ENCODE measurements around the gene LGALS3BP.
"Not testable (repeated sequence)": the region's sequence is repeated elsewhere in the genome, so short reads cannot be mapped to it uniquely, and the experiment has no call there.

Gene LGALS3BP

DNA sequence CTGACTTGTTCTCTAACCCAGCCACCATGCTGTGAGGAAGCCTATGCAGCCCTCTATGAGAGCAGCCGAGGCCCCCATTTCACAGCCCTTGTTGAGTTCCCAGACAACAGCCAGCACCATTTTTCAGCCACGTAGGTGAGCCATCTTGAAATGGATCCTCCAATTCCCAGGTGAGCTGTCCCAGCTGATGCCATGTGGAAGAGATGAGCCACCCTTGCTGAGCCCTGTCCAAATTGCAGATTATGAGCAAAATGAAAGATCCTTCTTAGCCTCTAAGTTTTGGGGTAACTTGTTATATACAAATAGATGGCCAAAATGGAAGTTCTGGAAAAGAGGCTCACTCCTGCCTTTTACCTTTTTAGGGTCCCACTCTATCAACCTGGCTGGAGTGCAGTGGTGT is 28.9 kb downstream of the LGALS3BP start:
- Histone ChIP-seq H3K4me3 (ENCODE audit: low read depth, low read length) (no peak overlapping the region), H3K27me3 (replicated peaks) (no peaks in the 10 kb centered on the region), H3K36me3 (replicated peaks) (no peaks in the 10 kb centered on the region), H3K27ac (no peak overlapping the region)
- no peak for DNase-seq
- in situ Hi-C loops (cut with HindIII; ENCODE audit: low pct_ligation_motif_present, low sequenced_read_pairs), result no loop called here
- TF ChIP-seq, protein P1, sequence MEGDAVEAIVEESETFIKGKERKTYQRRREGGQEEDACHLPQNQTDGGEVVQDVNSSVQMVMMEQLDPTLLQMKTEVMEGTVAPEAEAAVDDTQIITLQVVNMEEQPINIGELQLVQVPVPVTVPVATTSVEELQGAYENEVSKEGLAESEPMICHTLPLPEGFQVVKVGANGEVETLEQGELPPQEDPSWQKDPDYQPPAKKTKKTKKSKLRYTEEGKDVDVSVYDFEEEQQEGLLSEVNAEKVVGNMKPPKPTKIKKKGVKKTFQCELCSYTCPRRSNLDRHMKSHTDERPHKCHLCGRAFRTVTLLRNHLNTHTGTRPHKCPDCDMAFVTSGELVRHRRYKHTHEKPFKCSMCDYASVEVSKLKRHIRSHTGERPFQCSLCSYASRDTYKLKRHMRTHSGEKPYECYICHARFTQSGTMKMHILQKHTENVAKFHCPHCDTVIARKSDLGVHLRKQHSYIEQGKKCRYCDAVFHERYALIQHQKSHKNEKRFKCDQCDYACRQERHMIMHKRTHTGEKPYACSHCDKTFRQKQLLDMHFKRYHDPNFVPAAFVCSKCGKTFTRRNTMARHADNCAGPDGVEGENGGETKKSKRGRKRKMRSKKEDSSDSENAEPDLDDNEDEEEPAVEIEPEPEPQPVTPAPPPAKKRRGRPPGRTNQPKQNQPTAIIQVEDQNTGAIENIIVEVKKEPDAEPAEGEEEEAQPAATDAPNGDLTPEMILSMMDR (IDR thresholded peaks at IDR 0.05; ENCODE audit: low read depth, low read length, missing control alignments), result no peak

DNA sequence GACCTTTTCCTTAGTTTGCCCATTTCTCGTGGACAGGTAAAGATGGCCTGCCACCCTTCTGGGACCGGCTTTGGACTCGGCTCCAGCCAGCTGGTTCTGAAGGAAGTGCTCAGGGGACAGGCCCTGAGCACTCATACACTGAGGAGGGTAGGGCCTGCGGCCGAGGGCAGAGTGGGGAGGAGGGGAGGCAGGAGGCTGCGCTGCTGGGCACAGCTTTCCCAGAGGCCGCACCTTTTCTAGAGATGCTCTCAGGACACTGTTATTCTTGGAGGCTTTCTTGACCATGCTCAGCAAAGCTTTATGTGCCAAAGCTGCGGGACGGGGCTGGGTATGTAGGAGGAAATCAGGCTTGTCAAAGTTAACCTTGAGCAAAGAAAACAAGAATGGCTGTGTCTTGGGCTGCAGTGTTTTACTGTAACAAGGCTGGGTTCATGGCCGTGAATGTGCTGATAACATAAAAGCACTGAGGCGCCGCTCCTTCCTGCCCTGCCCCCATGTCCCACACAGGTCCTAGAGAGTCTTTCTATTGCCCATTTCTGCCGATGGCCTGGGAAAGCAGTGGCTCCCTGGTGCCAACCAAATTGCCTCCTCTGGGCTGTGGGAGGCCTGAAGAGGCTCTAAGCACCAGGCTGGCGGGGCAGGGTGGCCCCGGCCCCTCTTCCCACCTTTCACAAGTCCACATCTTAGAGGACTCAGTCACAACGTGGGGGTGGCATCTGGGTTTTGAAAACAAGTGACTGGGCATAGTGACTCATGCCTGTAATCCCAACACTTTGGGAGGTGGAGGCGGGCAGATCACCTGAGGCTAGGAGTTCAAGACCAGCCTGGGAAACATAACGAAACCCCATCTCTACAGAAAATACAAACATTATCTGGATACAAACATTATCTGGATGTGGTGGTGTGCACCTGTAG is 32.2 kb downstream of the LGALS3BP start:
- TF ChIP-seq, protein P1 (IDR thresholded peaks at IDR 0.05; ENCODE audit: low read depth, low read length, missing control alignments), result no peak
- H3K36me3 ChIP-seq (replicated peaks), result no peaks in the 10 kb centered on the region
- no peak overlapping the region for H3K27ac ChIP-seq
- no peak for DNase-seq
- in situ Hi-C loops (cut with HindIII; ENCODE audit: low pct_ligation_motif_present, low sequenced_read_pairs), result no loop called here
- H3K27me3 ChIP-seq (replicated peaks), result no peaks in the 10 kb centered on the region
- no peak overlapping the region for H3K4me3 ChIP-seq (ENCODE audit: low read depth, low read length)

DNA sequence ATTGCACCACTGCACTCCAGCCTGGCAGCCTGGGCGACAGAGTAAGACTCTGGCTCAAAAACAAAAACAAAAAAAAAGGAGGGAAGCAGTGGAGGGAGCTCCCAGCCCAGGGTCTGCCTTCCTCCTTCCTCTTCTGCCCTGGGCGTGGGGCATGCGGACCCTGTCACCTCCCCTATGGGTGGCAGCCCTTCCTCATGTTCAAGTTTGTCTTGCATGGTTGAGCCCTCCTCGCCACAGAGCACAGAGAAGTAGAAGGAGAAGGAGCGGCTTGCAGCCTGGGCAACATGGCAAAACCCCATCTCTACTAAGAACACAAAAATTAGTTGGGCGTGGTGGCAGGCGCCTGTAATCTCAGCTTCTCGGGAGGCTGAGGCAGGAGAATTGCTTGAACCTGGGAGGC is 33.1 kb downstream of the LGALS3BP start:
- Histone ChIP-seq H3K36me3 (replicated peaks) (no peaks in the 10 kb centered on the region), H3K27me3 (replicated peaks) (no peaks in the 10 kb centered on the region), H3K27ac (no peak overlapping the region), H3K4me3 (ENCODE audit: low read depth, low read length) (no peak overlapping the region)
- in situ Hi-C loops (cut with HindIII; ENCODE audit: low pct_ligation_motif_present, low sequenced_read_pairs), result no loop called here
- TF ChIP-seq, protein P1 (IDR thresholded peaks at IDR 0.05; ENCODE audit: low read depth, low read length, missing control alignments), result no peak
- no peak for DNase-seq

DNA sequence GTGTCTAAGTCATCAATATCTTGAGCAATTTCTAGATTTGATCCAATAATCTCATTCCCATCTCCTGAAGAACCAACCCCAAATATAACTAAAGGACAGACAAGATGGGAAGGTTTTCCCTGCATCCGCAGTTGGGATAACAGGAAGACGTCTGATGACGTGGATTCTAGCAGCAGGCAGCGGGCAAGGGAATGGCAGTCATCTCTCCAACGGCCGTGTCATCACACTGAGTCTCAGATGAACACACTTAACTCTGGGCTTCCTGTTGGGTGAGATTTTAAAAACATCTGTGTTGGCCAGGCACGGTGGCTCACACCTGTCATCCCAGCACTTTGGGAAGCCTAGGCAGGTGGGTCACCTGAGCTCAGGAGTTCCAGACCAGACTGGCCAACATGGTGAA is 33.6 kb downstream of the LGALS3BP start:
- Histone ChIP-seq H3K27ac (no peak overlapping the region), H3K27me3 (replicated peaks) (no peaks in the 10 kb centered on the region), H3K36me3 (replicated peaks) (no peaks in the 10 kb centered on the region), H3K4me3 (ENCODE audit: low read depth, low read length) (no peak overlapping the region)
- in situ Hi-C loops (cut with HindIII; ENCODE audit: low pct_ligation_motif_present, low sequenced_read_pairs), result no loop called here
- TF ChIP-seq, protein P1 (IDR thresholded peaks at IDR 0.05; ENCODE audit: low read depth, low read length, missing control alignments), result no peak
- DNase-seq, result no peak

DNA sequence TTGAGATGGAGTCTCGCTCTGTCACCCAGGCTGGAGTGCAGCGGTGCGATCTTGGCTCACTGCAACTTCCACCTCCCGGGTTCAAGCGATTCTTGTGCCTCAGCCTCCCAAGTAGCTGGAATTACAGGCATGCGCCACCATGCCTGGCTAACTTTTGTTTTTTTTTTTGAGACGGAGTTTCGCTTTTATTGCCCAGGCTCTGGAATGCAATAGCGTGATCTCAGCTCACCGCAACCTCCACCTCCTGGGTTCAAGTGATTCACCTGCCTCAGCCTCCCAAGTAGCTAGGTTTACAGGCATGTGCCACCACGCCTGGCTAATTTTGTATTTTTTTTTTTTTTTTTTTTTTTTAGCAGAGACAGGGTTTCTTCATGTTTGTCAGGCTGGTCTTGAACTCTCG is 34.3 kb downstream of the LGALS3BP start:
- H3K27me3 ChIP-seq (replicated peaks); H3K4me3 ChIP-seq (ENCODE audit: low read depth, low read length); H3K36me3 ChIP-seq (replicated peaks); in situ Hi-C loops (cut with HindIII; ENCODE audit: low pct_ligation_motif_present, low sequenced_read_pairs); H3K27ac ChIP-seq; DNase-seq: not testable (repeated sequence)

DNA sequence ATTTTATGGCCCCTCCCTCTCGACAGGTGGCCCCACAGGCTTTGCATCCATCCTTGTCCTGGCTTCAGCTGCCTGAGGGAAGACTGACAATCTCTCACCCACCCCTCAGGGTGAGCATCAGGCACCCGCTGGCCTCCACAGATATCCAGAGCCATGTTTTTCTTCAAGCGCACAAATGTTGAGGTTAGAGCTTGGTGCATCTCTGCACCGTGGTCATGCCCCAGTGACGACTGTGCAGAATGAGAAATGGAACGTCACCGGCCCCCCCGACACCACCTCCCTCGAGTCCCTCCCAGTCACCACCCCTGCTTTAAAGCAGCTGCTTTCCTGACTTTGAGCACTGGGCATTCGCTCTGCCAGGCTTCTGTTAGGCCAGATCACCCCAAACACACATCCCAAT is 34.8 kb downstream of the LGALS3BP start:
- no peak for DNase-seq
- no peak overlapping the region for H3K4me3 ChIP-seq (ENCODE audit: low read depth, low read length)
- no peaks in the 10 kb centered on the region for H3K36me3 ChIP-seq (replicated peaks)
- TF ChIP-seq, protein P1 (IDR thresholded peaks at IDR 0.05; ENCODE audit: low read depth, low read length, missing control alignments), result no peak
- no peaks in the 10 kb centered on the region for H3K27me3 ChIP-seq (replicated peaks)
- in situ Hi-C loops (cut with HindIII; ENCODE audit: low pct_ligation_motif_present, low sequenced_read_pairs), result no loop called here
- no peak overlapping the region for H3K27ac ChIP-seq
